ENCODE results near the gene SETD3.

- TF ChIP-seq CTCF (IDR thresholded peaks at IDR 0.05) (no peak), POLR2A (IDR thresholded peaks at IDR 0.05) (no peak)
Observed at GRCh38 chr14:99350751-99351150, 129.9 kb downstream of the SETD3 start.
